HCT116 (cell line): Measurements from ENCODE around the gene TMEM132C. TPM values are rescaled to one million over a fixed set of nuclear protein-coding genes. Genes with fewer than 3 reads are reported as not detected.
"Not testable (repeated sequence)": the region's sequence is repeated elsewhere in the genome, so short reads cannot be mapped to it uniquely, and the experiment has no call there.

Experiments used
- ATAC-seq: fragments of 200-7000 bp; cut with Tn5 transposase; 2 replicates; pipeline ENCODE4 v1.9.1; 2020; ENCODE audit warnings: mild to moderate bottlenecking, moderate library complexity
- BruUV-seq: library from RNA; stranded (reverse); fragments of 400-500 nt; replicated peaks from 2 replicates; lab custom pipeline; 2021; lab: Mats Ljungman, UMichigan
- CTCF ChIA-PET: fragments of 300-600 bp; sonication (Branson Sonifier 250); formaldehyde crosslinking; loops from one replicate; lab custom pipeline; 2021; ENCODE audit warnings: antibody characterized with exemption; lab: Charles Lee
- POLR2A ChIA-PET: fragments of 300-600, 350-600 bp; sonication (Branson Sonifier 250); formaldehyde crosslinking; loops from one replicate; lab custom pipeline; 2021; ENCODE audit warnings: antibody characterized with exemption; lab: Charles Lee
- RAD21 ChIA-PET, 2 experiments: fragments of 300-600 bp; sonication (Branson Sonifier 250); formaldehyde crosslinking; loops; one replicate each; lab custom pipeline; 2023; ENCODE audit warnings: low total read pairs in 2 of 2; ENCODE audit not compliant: uncharacterized antibody in 2 of 2, unreplicated experiment in 2 of 2, low non-redundant PET in 1 of 2; lab: Charles Lee
- DNase-seq: peaks from one replicate; pipeline ENCODE4 v3.0.0-alpha.2; 2010; ENCODE audit warnings: low read depth, low spot score
- H2AFZ ChIP-seq: fragments of 200-600 bp; shearing (Covaris generic), sonication (generic); 2 replicates; pipeline ENCODE4 v1.6.1; 2017; ENCODE audit warnings: low read depth, mixed run types, mixed read lengths, antibody characterized with exemption, low read length; ENCODE audit not compliant: poor library complexity, severe bottlenecking
- H3K27ac ChIP-seq: 2 replicates; pipeline ENCODE4 v1.5.1; 2012; ENCODE audit warnings: low read depth, low read length
- H3K27me3 ChIP-seq: fragments of 200-600 bp; sonication (generic); 2 replicates; pipeline ENCODE4 v1.6.1; 2016; ENCODE audit warnings: mixed run types, low read length, mixed read lengths; ENCODE audit not compliant: insufficient read depth
- H3K36me3 ChIP-seq, 2 experiments: fragments of 200-500 bp in 1 of 2; fragments of 200-600 bp in 1 of 2; sonication (Bioruptor generic) in 1 of 2; sonication (generic) in 1 of 2; 2 replicates each; pipeline versions ENCODE4 v1.5.1 to v1.6.1; 2014 to 2016; ENCODE audit warnings: low read length in 2 of 2, inconsistent platforms in 1 of 2, mixed read lengths in 1 of 2, mixed run types in 1 of 2; ENCODE audit not compliant: insufficient read depth in 2 of 2, control insufficient read depth in 1 of 2
- H3K4me1 ChIP-seq, 2 experiments: fragments of 200-600 bp in 1 of 2; sonication (generic) in 1 of 2; 2 replicates each; pipeline versions ENCODE4 v1.5.1 to v1.6.1; 2012 to 2017; ENCODE audit warnings: low read length in 2 of 2, inconsistent platforms in 1 of 2, mild to moderate bottlenecking in 1 of 2, mixed read lengths in 1 of 2, mixed run types in 1 of 2, moderate library complexity in 1 of 2; ENCODE audit not compliant: insufficient read depth in 2 of 2, control insufficient read depth in 1 of 2
- H3K4me2 ChIP-seq: fragments of 200-600 bp; sonication (generic); 2 replicates; pipeline ENCODE4 v1.6.1; 2017; ENCODE audit warnings: mixed run types, low read length, mixed read lengths
- H3K4me3 ChIP-seq, 2 experiments: fragments of 200-600 bp in 1 of 2; sonication (generic) in 1 of 2; replicated peaks in 1 of 2; 2 replicates each; pipeline ENCODE4 v1.5.1; 2011 to 2016; ENCODE audit warnings: low read length in 2 of 2, control low read depth in 1 of 2, low read depth in 1 of 2, mild to moderate bottlenecking in 1 of 2, mixed read lengths in 1 of 2, mixed run types in 1 of 2
- H3K79me2 ChIP-seq: fragments of 200-600 bp; sonication (generic); 2 replicates; pipeline ENCODE4 v1.6.1; 2017; ENCODE audit warnings: mild to moderate bottlenecking, mixed run types, low read length, moderate library complexity, mixed read lengths; ENCODE audit not compliant: insufficient read depth
- H3K9ac ChIP-seq: fragments of 200-600 bp; sonication (generic); 2 replicates; pipeline ENCODE4 v1.6.1; 2016; ENCODE audit warnings: low read length, mixed read lengths
- H3K9me2 ChIP-seq: fragments of 200-600 bp; sonication (generic), shearing (Covaris generic); 2 replicates; pipeline ENCODE4 v1.6.1; 2017; ENCODE audit warnings: mixed run types, mild to moderate bottlenecking, moderate library complexity; ENCODE audit not compliant: insufficient read depth
- H3K9me3 ChIP-seq, 2 experiments: fragments of 200-500 bp in 1 of 2; fragments of 200-600 bp in 1 of 2; sonication (Bioruptor generic) in 1 of 2; sonication (generic) in 1 of 2; 2 replicates each; pipeline ENCODE4 v1.6.1; 2014 to 2017; ENCODE audit warnings: low read length in 2 of 2, mixed read lengths in 2 of 2, inconsistent platforms in 1 of 2, low read depth in 1 of 2, mild to moderate bottlenecking in 1 of 2, mixed run types in 1 of 2, moderate library complexity in 1 of 2; ENCODE audit not compliant: control insufficient read depth in 1 of 2, insufficient read depth in 1 of 2
- H4K20me1 ChIP-seq: fragments of 200-600 bp; sonication (generic), shearing (Covaris generic); 2 replicates; pipeline ENCODE4 v1.6.1; 2017; ENCODE audit warnings: mixed run types, mild to moderate bottlenecking, moderate library complexity; ENCODE audit not compliant: insufficient read depth
- EGR1 ChIP-seq: IDR thresholded peaks from 2 replicates; pipeline ENCODE4 v1.6.1; 2012; ENCODE audit warnings: low read depth
- intact Hi-C: fragments of 100-400 bp; cut with micrococcal nuclease; formaldehyde crosslinking; loops from 2 replicates; pipeline ENCODE4 v1.10.0; 2022
- total RNA-seq: library from RNA; stranded (reverse); gene quantifications from one replicate; pipeline ENCODE4 v1.2.1, GENCODE V29; 2021; ENCODE audit not compliant: unreplicated experiment
- TF ChIP-seq, protein P1 (sequence below), 3 experiments: fragments of 200-600 bp in 1 of 3; sonication (generic) in 1 of 3; IDR thresholded peaks in 2 of 3; conservative IDR thresholded peaks in 1 of 3; 2 replicates each; pipeline ENCODE4 v1.5.1; 2012 to 2017; ENCODE audit warnings: low read depth in 2 of 3, low read length in 2 of 3, antibody characterized with exemption in 1 of 3, borderline replicate concordance in 1 of 3, control low read depth in 1 of 3, mild to moderate bottlenecking in 1 of 3, mixed read lengths in 1 of 3, mixed run types in 1 of 3, moderate library complexity in 1 of 3; ENCODE audit not compliant: insufficient read depth in 1 of 3

The TMEM132C gene
- total RNA-seq, 1 experiment from 2014 or later: not detected

DNA sequence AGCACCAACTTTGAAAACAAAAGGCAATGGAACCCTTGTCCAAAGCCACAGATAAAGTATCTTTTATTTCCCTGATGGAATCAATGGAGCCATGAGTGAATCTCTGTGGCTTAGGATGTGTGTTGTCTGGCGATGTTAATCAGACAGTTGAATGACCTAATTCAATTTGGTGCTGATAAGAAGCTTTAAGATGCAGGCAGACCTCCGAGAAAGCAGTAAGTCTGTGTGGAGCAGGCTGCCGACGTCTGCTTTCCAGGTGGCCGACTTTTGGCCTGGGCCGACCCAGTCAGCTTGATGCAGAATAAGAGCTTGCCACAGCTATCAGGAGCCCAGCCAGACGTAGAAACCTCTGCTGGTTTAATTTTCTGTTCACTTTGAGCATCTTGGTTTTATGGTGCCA, 21.1 kb upstream of the TMEM132C start:
- H3K4me1 ChIP-seq: no peaks in the 10 kb centered on the region
- intact Hi-C loops: no loop called here
- DNase-seq (no peak), ATAC-seq (no peak)
- H3K9me3 ChIP-seq: peaks cover 0 to 6% of the 10 kb centered on the region in 2 experiments; a peak in 1 of 4 replicates
- BruUV-seq: no TSS peak
- H3K9me2 ChIP-seq: no peaks in the 10 kb centered on the region
- H3K79me2 ChIP-seq: no peaks in the 10 kb centered on the region
- H3K4me3 ChIP-seq: no peak overlapping the region
- ChIA-PET RAD21 (no interaction called here), POLR2A (no interaction called here), CTCF (no interaction called here)
- no peaks in the 10 kb centered on the region for H4K20me1 ChIP-seq
- H3K27ac ChIP-seq: no peak overlapping the region
- no peak for TF ChIP-seq EGR1
- no peak overlapping the region for H2AFZ ChIP-seq
- H3K27me3 ChIP-seq: no peaks in the 10 kb centered on the region
- H3K36me3 ChIP-seq: no peaks in the 10 kb centered on the region
- H3K4me2 ChIP-seq: no peak overlapping the region
- H3K9ac ChIP-seq: no peak overlapping the region

DNA sequence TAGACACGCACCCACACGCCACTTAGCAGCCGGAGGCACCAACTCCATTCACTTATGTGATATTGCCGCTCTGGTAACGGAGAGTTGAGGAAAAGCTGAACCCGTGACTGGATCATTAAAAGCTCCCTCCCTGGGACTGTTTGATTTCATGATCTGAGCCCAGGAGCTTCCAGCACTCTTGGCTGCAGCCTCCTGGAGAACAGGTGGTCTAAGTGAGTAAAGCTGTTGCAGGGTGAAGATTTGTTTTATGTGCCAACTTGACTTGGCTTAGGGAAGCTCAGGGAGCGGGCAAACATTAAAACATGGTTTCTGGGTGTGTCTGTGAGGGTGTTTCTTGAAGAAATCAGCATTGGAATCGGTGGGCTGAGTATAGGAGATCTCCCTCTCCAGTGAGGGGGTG, 16.9 kb upstream of the TMEM132C start:
- RAD21 ChIA-PET: no interaction called here
- H3K9me3 ChIP-seq: peaks cover 4 to 15% of the 10 kb centered on the region in 2 experiments; a peak in 2 of 4 replicates
- H3K27ac ChIP-seq: no peak overlapping the region
- H3K27me3 ChIP-seq: no peaks in the 10 kb centered on the region
- BruUV-seq: no TSS peak
- no peaks in the 10 kb centered on the region for H3K36me3 ChIP-seq
- POLR2A ChIA-PET: no interaction called here
- TF ChIP-seq, protein P1, sequence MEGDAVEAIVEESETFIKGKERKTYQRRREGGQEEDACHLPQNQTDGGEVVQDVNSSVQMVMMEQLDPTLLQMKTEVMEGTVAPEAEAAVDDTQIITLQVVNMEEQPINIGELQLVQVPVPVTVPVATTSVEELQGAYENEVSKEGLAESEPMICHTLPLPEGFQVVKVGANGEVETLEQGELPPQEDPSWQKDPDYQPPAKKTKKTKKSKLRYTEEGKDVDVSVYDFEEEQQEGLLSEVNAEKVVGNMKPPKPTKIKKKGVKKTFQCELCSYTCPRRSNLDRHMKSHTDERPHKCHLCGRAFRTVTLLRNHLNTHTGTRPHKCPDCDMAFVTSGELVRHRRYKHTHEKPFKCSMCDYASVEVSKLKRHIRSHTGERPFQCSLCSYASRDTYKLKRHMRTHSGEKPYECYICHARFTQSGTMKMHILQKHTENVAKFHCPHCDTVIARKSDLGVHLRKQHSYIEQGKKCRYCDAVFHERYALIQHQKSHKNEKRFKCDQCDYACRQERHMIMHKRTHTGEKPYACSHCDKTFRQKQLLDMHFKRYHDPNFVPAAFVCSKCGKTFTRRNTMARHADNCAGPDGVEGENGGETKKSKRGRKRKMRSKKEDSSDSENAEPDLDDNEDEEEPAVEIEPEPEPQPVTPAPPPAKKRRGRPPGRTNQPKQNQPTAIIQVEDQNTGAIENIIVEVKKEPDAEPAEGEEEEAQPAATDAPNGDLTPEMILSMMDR (IDR thresholded peaks at IDR 0.05 in 2 of 3, conservative IDR thresholded peaks at IDR 0.05 in 1 of 3; ENCODE audit: borderline replicate concordance in 1 of 3, insufficient read depth in 1 of 3, low read depth in 2 of 3, low read length in 2 of 3): no peak
- H3K4me1 ChIP-seq: no peaks in the 10 kb centered on the region
- CTCF ChIA-PET: no interaction called here
- H3K9ac ChIP-seq: no peak overlapping the region
- ATAC-seq (no peak), DNase-seq (no peak)
- H3K9me2 ChIP-seq: no peaks in the 10 kb centered on the region
- no peaks in the 10 kb centered on the region for H4K20me1 ChIP-seq
- no peaks in the 10 kb centered on the region for H3K79me2 ChIP-seq
- H2AFZ ChIP-seq: no peak overlapping the region
- no peak overlapping the region for H3K4me3 ChIP-seq
- intact Hi-C loops: no loop called here
- no peak overlapping the region for H3K4me2 ChIP-seq

DNA sequence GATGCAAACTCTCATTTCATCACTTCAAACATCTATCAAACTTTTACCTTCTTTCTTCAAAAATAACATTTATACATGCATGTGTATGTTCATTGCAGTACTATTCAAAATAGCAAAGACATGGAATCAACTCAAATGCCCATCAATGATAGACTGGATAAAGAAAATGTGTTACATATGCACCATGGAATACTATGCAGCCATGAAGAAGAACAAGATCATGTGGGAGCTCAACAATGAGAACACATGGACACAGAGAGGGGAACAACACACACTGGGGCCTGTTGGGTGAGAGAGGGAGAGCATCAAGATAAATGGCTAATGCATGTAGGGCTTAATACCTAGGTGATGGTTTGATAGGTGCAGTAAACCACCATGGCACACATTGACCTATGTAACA, 13.1 kb upstream of the TMEM132C start:
- RAD21 ChIA-PET, CTCF ChIA-PET, ATAC-seq: not testable (repeated sequence)

More for the DNA sequence above, 13.1 kb upstream of the TMEM132C start:
- BruUV-seq, H3K27ac ChIP-seq, H3K9ac ChIP-seq, H3K4me3 ChIP-seq, H3K36me3 ChIP-seq, POLR2A ChIA-PET, H3K9me2 ChIP-seq, H3K4me1 ChIP-seq, H3K27me3 ChIP-seq, H2AFZ ChIP-seq, H4K20me1 ChIP-seq, DNase-seq, H3K4me2 ChIP-seq, intact Hi-C loops, H3K79me2 ChIP-seq: not testable (repeated sequence)
- H3K9me3 ChIP-seq: peaks cover 5 to 22% of the 10 kb centered on the region in 2 experiments; a peak in 2 of 4 replicates
